Measurements from ENCODE around the gene FRMPD4. TPM values are rescaled to one million over a fixed set of nuclear protein-coding genes. Genes with fewer than 3 reads are reported as not detected.

FRMPD4 gene
- polyA plus RNA-seq, 3 donors, result 0.07 to 0.15 (median 0.14) TPM

- DNase-seq (ENCODE audit: low read depth in 3 of 3, low spot score in 2 of 3), result no peak
Observed at GRCh38 chrX:12611471-12611870, 473.2 kb downstream of the FRMPD4 start.

GRCh38 chrX:12614266-12614665, 476.0 kb downstream of the FRMPD4 start:
- DNase-seq (ENCODE audit: low read depth in 3 of 3, low spot score in 2 of 3), result no peak

DNA sequence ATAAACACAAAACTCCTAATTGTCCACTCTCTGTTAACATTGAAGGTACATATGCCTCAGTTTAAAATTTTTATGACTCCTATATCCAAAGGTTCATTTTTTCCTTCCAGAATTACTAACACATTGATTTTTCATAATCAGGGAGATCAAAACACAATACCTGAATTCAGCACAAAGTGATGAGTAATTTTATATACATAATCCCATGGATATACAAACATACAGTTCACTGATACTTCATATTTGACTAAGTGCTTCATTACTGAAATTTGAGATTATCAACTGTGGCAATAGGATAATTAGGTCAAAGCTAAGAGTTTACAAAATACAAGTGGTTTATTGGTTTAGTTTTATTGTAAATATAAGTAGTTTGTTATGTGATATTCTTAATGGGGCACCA, 476.8 kb downstream of the FRMPD4 start:
- no peak for DNase-seq (ENCODE audit: low read depth in 3 of 3, low spot score in 2 of 3)

DNA sequence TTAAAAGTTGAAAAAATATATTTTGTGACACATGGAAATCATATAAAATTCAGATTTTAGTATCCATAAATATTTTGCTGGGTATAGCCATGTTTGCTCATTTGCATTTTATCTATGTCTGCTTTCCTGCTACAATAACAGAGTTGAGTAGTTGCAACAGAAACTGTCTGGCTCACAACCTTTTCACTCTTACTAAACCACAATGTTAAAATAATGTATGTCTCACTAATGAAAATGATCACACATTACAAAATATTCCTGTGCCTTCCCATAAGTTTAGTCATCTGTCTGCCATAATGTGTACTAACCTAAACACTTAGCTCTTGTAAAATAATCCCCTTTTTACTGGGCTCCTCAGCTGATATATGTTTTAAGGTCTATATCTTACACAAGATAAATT, 479.0 kb downstream of the FRMPD4 start:
- DNase-seq (ENCODE audit: low read depth in 3 of 3, low spot score in 2 of 3), result no peak

- DNase-seq (ENCODE audit: low read depth in 3 of 3, low spot score in 2 of 3), result no peak
Observed at GRCh38 chrX:12647230-12647629, 509.0 kb downstream of the FRMPD4 start.

DNA sequence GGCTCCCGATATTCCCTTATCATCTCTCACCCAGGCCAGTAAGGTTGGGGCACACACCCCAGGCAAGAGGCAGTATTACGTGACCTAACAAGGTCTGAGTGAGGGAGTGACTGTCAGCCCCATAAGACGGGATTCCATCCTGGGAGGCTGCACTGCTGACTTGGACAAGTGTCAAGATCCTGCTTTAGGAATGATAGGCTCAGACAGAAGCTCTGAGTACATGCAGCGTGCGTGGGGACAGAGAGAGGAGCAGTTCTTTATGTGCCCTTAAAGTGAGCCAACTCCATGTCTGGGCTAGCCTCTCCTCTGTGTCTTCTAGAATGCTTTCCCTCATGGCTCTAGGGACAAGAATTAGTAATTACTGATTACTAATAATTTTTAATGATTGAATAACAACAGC, 510.7 kb downstream of the FRMPD4 start:
- no peak for DNase-seq (ENCODE audit: low read depth in 3 of 3, low spot score in 2 of 3)

- no peak for DNase-seq (ENCODE audit: low read depth in 3 of 3, low spot score in 2 of 3)
Observed at GRCh38 chrX:12657433-12657832, 519.2 kb downstream of the FRMPD4 start.

GRCh38 chrX:12657881-12658280, 519.6 kb downstream of the FRMPD4 start:
- no peak for DNase-seq (ENCODE audit: low read depth in 3 of 3, low spot score in 2 of 3)

DNA sequence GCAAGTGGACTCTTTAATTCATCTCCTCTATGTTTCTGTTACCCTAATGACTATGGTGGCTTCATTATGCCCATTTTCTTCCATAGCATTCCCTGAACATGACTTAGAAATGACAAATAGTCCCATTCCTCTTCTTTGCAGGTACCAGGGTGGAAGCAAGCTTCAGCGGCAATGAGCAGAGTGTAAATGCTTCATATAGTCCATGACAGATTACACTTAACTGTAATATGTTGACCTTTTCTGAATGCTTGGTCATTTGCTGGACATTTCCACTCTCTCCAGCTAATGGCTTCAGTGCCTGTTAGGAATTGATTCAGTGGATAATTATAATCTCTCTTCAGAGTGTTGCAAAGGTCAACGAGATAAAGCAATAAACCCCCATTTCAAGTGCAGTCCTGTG, 523.2 kb downstream of the FRMPD4 start:
- no peak for DNase-seq (ENCODE audit: low read depth in 3 of 3, low spot score in 2 of 3)

- DNase-seq (ENCODE audit: low read depth in 3 of 3, low spot score in 2 of 3), result no peak
Observed at GRCh38 chrX:12672367-12673106, 534.3 kb downstream of the FRMPD4 start.

- no peak for DNase-seq (ENCODE audit: low read depth in 3 of 3, low spot score in 2 of 3)
Observed at GRCh38 chrX:12673487-12673886, 535.2 kb downstream of the FRMPD4 start.

DNA sequence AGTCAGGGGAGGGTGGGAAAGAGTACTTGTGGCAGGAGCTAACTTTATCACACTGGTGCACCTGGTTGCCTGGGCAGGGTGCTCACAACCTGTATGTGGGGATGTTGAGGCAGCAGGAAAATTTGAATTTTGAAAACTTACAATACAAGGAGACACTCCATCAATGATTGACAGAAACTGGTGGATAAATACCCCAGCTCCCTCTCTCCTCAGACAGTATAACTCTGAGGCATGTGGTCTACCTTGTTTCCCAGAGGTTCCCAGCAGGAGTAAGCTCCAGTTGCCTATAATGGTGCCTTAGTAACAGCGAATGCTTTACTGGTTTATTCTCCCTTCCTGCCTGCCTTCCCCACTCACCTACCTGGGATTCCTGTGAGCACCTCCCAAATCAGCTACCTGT, 541.2 kb downstream of the FRMPD4 start:
- no peak for DNase-seq (ENCODE audit: low read depth in 3 of 3, low spot score in 2 of 3)

DNA sequence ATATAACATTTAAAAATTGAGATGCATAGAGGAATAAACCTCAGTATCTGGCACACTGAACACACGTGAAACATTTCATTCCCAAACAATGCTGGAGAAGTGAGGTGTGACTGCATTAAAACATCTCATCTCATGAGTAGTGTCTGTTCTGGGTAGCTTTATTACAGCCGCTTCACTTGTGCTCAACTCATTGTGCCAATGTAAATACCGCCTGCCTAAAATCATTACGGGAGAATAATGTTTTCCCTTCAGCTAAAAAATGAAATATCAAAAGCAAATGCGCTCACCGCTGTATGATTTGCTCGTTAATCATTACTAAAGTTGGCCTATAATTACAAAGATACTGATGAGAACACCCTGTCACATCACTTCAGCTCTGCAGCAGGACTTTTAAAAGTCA, 542.8 kb downstream of the FRMPD4 start:
- DNase-seq (ENCODE audit: low read depth in 3 of 3, low spot score in 2 of 3), result no peak

DNA sequence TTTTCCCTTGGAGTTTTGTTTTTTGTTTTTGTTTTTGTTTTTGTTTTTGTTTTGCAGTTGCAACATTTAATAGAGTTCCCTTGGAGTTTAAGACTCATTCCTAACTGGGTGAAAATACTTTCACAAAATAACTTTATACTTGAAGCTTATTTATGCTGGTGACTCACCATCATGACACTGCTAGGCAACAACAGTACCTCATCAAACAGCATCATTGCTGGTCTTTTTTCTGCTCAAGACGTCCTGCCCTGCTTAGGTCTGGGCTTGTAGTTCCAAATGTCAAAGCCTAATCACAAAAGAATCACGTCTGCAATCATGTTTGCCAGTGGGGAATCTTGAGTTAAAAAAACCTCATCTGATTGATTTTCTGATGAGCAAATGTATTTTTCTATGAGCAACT, 547.3 kb downstream of the FRMPD4 start:
- DNase-seq (ENCODE audit: low read depth in 3 of 3, low spot score in 2 of 3), result no peak

- no peak for DNase-seq (ENCODE audit: low read depth in 3 of 3, low spot score in 2 of 3)
Observed at GRCh38 chrX:12686331-12686730, 548.1 kb downstream of the FRMPD4 start.

- no peak for DNase-seq (ENCODE audit: low read depth in 3 of 3, low spot score in 2 of 3)
Observed at GRCh38 chrX:12690646-12691045, 552.4 kb downstream of the FRMPD4 start.

- DNase-seq (ENCODE audit: low read depth in 3 of 3, low spot score in 2 of 3), result no peak
Observed at GRCh38 chrX:12693754-12694153, 555.5 kb downstream of the FRMPD4 start.

DNA sequence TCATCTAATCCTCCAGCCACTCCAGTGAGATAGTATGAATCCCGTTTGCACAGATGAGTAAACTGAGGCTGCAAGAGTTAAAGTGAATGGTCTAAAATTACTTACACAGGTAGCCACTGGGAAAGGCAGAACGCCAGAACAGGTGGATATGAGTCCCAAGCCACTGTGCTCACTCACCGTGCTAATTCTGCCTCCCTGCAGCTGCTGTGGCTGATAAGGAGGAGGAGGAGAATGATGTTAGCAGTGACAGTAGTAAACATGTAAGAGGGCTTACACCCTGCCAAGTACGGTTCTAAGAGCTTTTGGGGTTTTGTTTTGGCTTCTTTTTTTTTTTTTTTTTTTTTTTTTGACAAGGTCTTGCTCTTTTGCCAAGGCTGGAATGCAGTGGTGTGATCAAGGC, 562.5 kb downstream of the FRMPD4 start:
- DNase-seq (ENCODE audit: low read depth in 3 of 3, low spot score in 2 of 3), result no peak

DNA sequence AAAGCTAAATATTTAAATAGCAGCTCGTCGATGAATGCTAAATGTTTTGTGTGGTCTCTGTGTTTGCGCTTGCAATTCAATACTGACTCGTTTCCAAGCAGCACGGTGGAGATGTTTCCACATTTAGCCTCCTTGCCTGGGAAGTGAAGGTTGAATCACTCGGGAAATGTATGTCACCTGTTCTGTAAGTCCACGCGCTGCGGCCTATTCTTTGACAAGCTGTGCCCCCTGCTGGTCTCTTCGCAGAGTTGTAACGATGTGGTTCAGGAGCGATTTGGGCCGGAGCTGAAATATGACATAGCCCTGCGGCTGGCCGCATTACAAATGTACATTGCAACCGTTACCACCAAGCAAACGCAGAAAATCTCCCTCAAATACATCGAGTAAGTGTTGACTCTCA, 563.4 kb downstream of the FRMPD4 start:
- DNase-seq (ENCODE audit: low read depth in 3 of 3, low spot score in 2 of 3), result peak; percentile 10 to 44 (median 29)

DNA sequence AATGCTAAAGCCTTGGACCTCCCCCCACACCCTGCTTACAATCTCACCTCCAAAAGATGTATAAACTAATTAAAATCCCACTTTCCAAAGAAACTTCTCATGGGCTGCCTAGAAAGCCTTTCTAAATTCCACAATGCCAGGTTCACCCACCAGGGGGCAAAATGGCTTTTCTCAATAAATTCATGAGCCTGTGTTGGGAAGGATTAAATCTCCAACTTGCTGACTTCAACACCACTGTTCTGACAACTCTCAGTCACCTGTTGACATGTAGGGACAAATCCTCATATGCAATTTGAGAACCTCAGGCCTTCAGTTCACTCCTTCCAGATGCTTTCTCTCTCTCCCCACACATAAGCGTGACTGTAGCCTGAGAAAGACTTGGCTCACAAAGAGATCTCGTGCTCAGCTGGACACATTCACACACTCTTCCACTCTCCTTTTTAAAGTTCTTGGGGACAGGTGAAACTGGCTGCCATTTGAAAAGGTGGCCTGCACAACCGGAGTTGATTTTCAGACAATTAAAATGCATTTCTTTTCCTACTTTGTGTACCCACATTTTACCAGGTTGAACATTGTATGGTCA, 564.3 kb downstream of the FRMPD4 start:
- no peak for DNase-seq (ENCODE audit: low read depth in 3 of 3, low spot score in 2 of 3)

DNA sequence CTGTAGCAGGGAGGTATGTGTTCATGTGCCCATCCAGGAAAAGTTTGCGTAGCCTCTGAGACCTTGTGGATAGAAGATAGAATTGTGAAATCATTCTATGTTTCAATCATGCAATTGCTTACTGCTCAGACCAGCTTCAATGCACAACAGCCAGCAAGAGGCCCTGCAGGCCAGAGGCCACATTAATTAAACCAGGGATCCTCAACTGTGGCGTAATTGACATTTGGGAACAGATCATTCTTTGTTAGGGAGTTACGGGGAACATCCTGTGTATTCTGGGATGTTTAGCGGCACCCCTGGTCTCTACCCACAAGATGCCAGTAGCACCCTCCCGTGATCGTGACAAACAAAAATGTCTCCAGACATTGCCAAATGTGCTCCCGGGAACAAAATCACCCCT, 566.4 kb downstream of the FRMPD4 start:
- no peak for DNase-seq (ENCODE audit: low read depth in 3 of 3, low spot score in 2 of 3)

DNA sequence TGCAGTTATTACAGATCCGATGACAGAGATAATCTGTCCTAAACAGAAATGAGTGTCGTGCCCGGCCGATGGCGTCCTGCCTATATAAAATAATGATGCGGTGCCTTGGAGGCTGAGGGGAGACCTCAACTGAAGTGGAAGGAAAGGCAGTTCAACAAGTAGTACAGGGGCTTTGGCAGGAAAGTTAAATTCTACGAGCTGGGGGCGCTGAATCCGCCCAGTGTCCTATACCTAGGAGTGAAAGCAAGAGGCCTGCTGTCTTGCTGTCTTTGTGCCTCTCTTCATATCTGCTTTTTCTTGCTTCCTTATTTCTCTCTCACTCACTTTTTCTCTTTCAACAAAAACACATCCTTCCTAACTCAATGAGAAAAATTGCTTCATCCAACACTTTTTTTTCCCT, 570.8 kb downstream of the FRMPD4 start:
- no peak for DNase-seq (ENCODE audit: low read depth in 3 of 3, low spot score in 2 of 3)
